ENCODE results near the gene BCOR.

BCOR gene

DNA sequence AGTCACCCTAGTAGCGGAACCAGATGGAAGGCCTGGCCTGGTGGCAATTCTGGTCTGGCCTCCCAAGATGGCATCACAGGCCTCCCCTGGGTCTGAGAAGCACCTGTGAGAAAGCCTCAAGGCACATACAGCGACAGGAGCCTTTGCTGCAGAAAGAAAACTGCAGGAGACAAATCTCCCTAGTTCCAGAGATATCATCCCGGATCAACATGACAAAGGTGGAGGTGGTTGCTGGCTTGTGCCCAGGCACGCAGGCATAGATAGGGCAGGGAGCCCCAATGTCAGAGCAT is 93.6 kb downstream of the BCOR start:
- TF ChIP-seq ZFX (IDR thresholded peaks at IDR 0.05) = no peak
- TF ChIP-seq, protein P1, sequence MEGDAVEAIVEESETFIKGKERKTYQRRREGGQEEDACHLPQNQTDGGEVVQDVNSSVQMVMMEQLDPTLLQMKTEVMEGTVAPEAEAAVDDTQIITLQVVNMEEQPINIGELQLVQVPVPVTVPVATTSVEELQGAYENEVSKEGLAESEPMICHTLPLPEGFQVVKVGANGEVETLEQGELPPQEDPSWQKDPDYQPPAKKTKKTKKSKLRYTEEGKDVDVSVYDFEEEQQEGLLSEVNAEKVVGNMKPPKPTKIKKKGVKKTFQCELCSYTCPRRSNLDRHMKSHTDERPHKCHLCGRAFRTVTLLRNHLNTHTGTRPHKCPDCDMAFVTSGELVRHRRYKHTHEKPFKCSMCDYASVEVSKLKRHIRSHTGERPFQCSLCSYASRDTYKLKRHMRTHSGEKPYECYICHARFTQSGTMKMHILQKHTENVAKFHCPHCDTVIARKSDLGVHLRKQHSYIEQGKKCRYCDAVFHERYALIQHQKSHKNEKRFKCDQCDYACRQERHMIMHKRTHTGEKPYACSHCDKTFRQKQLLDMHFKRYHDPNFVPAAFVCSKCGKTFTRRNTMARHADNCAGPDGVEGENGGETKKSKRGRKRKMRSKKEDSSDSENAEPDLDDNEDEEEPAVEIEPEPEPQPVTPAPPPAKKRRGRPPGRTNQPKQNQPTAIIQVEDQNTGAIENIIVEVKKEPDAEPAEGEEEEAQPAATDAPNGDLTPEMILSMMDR (conservative IDR thresholded peaks at IDR 0.05) = no peak
- no peak overlapping the region for H3K27ac ChIP-seq

DNA sequence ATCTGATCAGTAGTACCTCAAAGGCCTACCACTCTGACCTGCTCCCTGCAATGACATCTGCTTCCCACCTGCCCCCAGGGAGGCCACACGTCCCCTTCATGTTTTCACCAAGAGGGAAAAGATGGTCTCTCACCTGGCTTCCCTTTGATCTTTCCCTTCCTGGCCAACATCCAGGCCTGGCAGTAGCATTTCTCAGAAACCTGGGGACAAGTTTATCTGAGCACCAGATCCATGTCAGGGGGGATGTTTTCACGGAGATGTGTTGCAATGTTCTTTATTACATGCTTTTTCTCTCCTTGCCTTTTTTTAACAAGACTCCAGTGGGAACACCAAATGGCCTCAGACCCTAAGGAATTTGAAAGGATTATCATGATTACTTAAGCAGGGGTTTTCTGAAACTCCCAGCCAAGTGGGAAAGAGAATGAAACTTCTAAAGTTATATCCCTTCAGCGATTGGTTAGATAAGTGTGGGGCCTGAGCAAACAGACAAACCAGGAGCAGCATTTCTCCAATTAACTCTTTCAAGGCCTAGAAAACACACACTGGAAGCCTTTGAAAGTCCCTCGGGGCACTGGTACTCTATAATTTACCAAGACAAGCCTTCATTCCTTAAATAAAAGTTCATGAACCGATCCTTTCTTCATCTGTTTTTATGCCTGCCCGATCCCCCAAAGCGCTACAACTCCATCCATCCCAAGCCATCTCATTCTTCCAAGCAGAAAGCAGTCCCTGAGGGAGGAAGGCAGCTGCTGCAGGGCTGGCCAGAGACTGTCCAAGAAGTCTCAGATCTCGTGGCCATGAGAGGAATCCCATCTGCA is 94.1 kb downstream of the BCOR start:
- no peak for TF ChIP-seq ZFX (IDR thresholded peaks at IDR 0.05)
- no peak overlapping the region for H3K27ac ChIP-seq

DNA sequence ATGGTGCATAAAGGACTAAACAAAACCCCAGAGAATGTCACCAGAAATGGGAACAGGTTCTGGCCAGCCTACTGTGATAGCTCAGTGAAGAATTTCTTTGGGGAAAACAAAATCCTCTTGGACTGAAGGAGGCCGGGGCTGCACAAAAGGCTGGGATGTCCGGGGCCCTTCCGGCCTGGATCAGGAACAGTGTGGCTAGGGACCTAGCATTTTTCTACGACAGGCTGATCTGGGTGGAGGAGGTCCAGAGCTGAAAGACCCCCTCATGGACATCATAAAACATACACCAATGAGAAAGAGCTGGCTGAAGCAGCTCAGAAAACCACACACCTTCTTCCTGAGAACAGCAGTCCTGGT is 94.7 kb downstream of the BCOR start:
- no peak overlapping the region for H3K27ac ChIP-seq
- TF ChIP-seq ZFX (IDR thresholded peaks at IDR 0.05) = no peak
- TF ChIP-seq, protein P1 (conservative IDR thresholded peaks at IDR 0.05) = no peak

All from C4-2B (cell line).